ENCODE results near the gene GBA2.

The GBA2 gene

GRCh38 chr9:35738924-35739323, 10.1 kb downstream of the GBA2 start:
- H3K9me3 Mint-ChIP-seq = no peaks in the 10 kb centered on the region
- H3K27me3 Mint-ChIP-seq = no peaks in the 10 kb centered on the region
- ATAC-seq (ENCODE audit: low read depth) (no peak), DNase-seq (ENCODE audit: low spot score in 2 of 2) (no peak)
- peaks cover 37% of the 10 kb centered on the region for H3K36me3 Mint-ChIP-seq
- H3K4me1 Mint-ChIP-seq = peaks cover 13% of the 10 kb centered on the region
- H3K4me3 Mint-ChIP-seq = no peak overlapping the region
- no peak overlapping the region for H3K27ac Mint-ChIP-seq

- H3K36me3 Mint-ChIP-seq = peaks cover 33% of the 10 kb centered on the region
- DNase-seq (ENCODE audit: low spot score in 2 of 2) = no peak
- peaks cover 10% of the 10 kb centered on the region for H3K4me1 Mint-ChIP-seq
- no peaks in the 10 kb centered on the region for H3K27me3 Mint-ChIP-seq
- H3K27ac Mint-ChIP-seq = peak overlapping the region; percentile 42
- no peak for ATAC-seq (ENCODE audit: low read depth)
- H3K9me3 Mint-ChIP-seq = no peaks in the 10 kb centered on the region
- H3K4me3 Mint-ChIP-seq = no peak overlapping the region
Measured at GRCh38 chr9:35738186-35738585, 10.8 kb downstream of the GBA2 start.

DNA sequence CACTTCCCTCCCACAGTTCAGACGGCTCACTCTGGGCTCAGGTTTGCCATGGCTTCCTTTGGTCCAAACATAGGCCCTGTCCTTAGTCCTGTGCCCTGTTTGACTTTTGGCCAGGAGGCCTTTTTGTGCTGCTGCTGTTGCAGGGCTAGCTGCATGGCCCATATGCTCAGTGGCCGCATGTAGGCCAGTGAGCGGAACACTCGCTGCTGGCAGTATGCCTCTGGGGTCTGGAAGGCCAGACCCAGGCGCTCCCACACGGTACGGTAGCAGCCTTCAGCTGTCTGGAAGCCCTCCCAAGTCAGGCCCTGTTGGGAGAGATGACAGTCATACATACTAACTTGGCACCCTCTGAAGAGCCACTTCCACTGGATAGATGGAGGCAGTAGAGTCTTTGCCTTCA, 11.9 kb downstream of the GBA2 start:
- ATAC-seq (ENCODE audit: low read depth) = no peak
- Mint-ChIP-seq H3K9me3 (no peaks in the 10 kb centered on the region), H3K4me3 (no peak overlapping the region), H3K27ac (peak overlapping the region; percentile 57), H3K4me1 (peaks cover 14% of the 10 kb centered on the region), H3K36me3 (peaks cover 26% of the 10 kb centered on the region), H3K27me3 (no peaks in the 10 kb centered on the region)
- DNase-seq (ENCODE audit: low spot score in 2 of 2) = no peak

- Mint-ChIP-seq H3K36me3 (peaks cover 22% of the 10 kb centered on the region), H3K4me3 (no peak overlapping the region), H3K4me1 (peaks cover 18% of the 10 kb centered on the region), H3K9me3 (no peaks in the 10 kb centered on the region), H3K27me3 (no peaks in the 10 kb centered on the region), H3K27ac (no peak overlapping the region)
- DNase-seq (ENCODE audit: low spot score in 2 of 2) (peak; percentile 59 to 67), ATAC-seq (ENCODE audit: low read depth) (no peak)
Measured at GRCh38 chr9:35736201-35736633, 12.8 kb downstream of the GBA2 start.

DNA sequence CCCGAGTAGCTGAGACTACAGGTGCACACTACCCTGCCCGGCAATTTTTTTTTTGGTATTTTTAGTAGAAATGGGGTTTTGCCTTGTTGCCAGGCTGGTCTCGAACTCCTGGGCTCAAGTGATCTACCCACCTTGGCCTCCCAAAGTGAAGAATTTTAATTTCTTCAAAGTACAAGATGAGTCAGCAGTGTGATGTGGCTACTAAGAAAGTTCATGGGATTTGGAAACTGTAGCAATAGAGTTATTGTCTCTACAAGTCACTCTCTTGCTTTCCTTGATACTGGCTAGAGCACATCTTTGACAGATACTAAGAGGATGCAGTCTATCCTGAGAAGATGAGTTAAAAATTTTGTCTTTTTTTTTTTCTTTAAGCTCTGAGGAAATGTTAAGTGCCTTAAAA, 14.9 kb downstream of the GBA2 start:
- Mint-ChIP-seq H3K4me3 (no peak overlapping the region), H3K36me3 (peaks cover 18% of the 10 kb centered on the region), H3K27me3 (no peaks in the 10 kb centered on the region), H3K9me3 (no peaks in the 10 kb centered on the region), H3K27ac (no peak overlapping the region), H3K4me1 (peaks cover 21% of the 10 kb centered on the region)
- DNase-seq (ENCODE audit: low spot score in 2 of 2) (no peak), ATAC-seq (ENCODE audit: low read depth) (no peak)

DNA sequence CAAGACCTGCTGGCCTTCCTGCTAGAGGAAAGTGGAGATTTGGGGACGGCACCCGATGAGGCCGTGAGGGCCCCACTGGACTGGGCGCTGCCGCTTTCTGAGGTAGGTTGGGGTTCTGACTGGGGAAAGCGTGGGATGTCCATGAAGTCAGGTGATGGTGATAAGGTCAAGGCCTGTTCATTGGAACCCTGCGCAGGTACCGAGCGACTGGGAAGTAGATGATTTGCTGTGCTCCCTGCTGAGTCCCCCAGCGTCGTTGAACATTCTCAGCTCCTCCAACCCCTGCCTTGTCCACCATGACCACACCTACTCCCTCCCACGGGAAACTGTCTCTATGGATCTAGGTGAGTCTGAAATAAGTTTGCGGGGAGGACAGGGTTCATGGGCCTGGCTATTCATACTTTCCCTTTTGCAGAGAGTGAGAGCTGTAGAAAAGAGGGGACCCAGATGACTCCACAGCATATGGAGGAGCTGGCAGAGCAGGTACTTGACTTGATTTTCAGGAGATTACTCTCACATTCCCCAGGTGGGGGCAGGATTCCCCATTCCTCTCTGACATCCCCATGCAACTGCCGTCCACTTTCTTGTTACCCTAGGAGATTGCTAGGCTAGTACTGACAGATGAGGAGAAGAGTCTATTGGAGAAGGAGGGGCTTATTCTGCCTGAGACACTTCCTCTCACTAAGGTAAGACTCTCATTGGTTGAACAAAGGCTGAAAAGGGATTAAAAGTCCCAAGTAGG, 16.1 kb downstream of the GBA2 start:
- peaks cover 10% of the 10 kb centered on the region for H3K36me3 Mint-ChIP-seq
- H3K27me3 Mint-ChIP-seq = no peaks in the 10 kb centered on the region
- H3K27ac Mint-ChIP-seq = peak overlapping the region; percentile 89
- no peaks in the 10 kb centered on the region for H3K9me3 Mint-ChIP-seq
- ATAC-seq (ENCODE audit: low read depth) (no peak), DNase-seq (ENCODE audit: low spot score in 2 of 2) (no peak)
- peak overlapping the region; percentile 95 for H3K4me3 Mint-ChIP-seq
- H3K4me1 Mint-ChIP-seq = peaks cover 18% of the 10 kb centered on the region

GRCh38 chr9:35732185-35732799, 16.7 kb downstream of the GBA2 start, which contains the start of the genes CREB3 and TLN1:
TSS of gene CREB3 (plus strand) at chr9:35732666. CDS start at chr9:35732773, 107 bp downstream.
TSS of gene TLN1 (minus strand) at chr9:35732195. CDS start at chr9:35725694, 6,501 bp downstream.
- Mint-ChIP-seq H3K4me3 (peak within 1 kb of the TSS; percentile 95), H3K4me1 (peaks cover 15% of the 10 kb centered on the region), H3K36me3 (peaks cover 8% of the 10 kb centered on the region), H3K27me3 (no peaks in the 10 kb centered on the region), H3K27ac (peak within 1 kb of the TSS; percentile 89), H3K9me3 (no peaks in the 10 kb centered on the region)
- DNase-seq (ENCODE audit: low spot score in 2 of 2) (peak; percentile 93 to 96), ATAC-seq (ENCODE audit: low read depth) (peak; percentile 87)

- DNase-seq (ENCODE audit: low spot score in 2 of 2) = no peak
- peaks cover 8% of the 10 kb centered on the region for H3K36me3 Mint-ChIP-seq
Measured at GRCh38 chr9:35731415-35732184, 17.4 kb downstream of the GBA2 start.

DNA sequence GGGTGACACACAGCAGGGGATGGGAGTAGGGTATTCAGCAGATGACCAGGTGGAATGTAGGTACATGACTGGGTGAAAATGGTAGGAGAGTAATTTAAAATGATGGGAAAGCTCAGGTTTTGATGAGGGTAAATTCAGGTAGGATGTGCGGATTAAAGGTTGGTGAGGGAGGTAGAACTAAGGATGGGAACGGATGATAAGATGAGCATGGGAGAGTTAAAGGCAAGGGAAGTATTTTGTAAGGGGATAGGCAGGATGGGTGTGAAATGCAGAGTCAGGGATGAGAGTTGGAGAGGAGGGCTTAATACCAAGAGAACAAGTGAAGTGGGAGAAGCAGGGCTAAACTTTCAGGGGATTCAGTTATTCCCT, 18.6 kb downstream of the GBA2 start:
- H3K36me3 Mint-ChIP-seq = peaks cover 7% of the 10 kb centered on the region
- DNase-seq (ENCODE audit: low spot score in 2 of 2) = no peak
- H3K4me3 Mint-ChIP-seq = no peak overlapping the region
- no peak overlapping the region for H3K27ac Mint-ChIP-seq
- H3K27me3 Mint-ChIP-seq = no peaks in the 10 kb centered on the region
- peaks cover 15% of the 10 kb centered on the region for H3K4me1 Mint-ChIP-seq
- ATAC-seq (ENCODE audit: low read depth) = no peak
- H3K9me3 Mint-ChIP-seq = no peaks in the 10 kb centered on the region

More at GRCh38 chr9:35731415-35732184, 17.4 kb downstream of the GBA2 start:
- Mint-ChIP-seq H3K4me3 (peak overlapping the region; percentile 95), H3K4me1 (peaks cover 14% of the 10 kb centered on the region), H3K9me3 (no peaks in the 10 kb centered on the region), H3K27me3 (no peaks in the 10 kb centered on the region), H3K27ac (peak overlapping the region; percentile 89)
- no peak for ATAC-seq (ENCODE audit: low read depth)

- Mint-ChIP-seq H3K4me3 (no peak overlapping the region), H3K36me3 (peaks cover 4% of the 10 kb centered on the region), H3K27ac (no peak overlapping the region), H3K9me3 (no peaks in the 10 kb centered on the region), H3K27me3 (no peaks in the 10 kb centered on the region), H3K4me1 (peaks cover 16% of the 10 kb centered on the region)
- ATAC-seq (ENCODE audit: low read depth) (no peak), DNase-seq (ENCODE audit: low spot score in 2 of 2) (no peak)
Measured at GRCh38 chr9:35729700-35730485, 19.1 kb downstream of the GBA2 start.

GRCh38 chr9:35729101-35729500, 19.9 kb downstream of the GBA2 start:
- Mint-ChIP-seq H3K9me3 (no peaks in the 10 kb centered on the region), H3K27me3 (no peaks in the 10 kb centered on the region), H3K36me3 (peaks cover 9% of the 10 kb centered on the region)

DNA sequence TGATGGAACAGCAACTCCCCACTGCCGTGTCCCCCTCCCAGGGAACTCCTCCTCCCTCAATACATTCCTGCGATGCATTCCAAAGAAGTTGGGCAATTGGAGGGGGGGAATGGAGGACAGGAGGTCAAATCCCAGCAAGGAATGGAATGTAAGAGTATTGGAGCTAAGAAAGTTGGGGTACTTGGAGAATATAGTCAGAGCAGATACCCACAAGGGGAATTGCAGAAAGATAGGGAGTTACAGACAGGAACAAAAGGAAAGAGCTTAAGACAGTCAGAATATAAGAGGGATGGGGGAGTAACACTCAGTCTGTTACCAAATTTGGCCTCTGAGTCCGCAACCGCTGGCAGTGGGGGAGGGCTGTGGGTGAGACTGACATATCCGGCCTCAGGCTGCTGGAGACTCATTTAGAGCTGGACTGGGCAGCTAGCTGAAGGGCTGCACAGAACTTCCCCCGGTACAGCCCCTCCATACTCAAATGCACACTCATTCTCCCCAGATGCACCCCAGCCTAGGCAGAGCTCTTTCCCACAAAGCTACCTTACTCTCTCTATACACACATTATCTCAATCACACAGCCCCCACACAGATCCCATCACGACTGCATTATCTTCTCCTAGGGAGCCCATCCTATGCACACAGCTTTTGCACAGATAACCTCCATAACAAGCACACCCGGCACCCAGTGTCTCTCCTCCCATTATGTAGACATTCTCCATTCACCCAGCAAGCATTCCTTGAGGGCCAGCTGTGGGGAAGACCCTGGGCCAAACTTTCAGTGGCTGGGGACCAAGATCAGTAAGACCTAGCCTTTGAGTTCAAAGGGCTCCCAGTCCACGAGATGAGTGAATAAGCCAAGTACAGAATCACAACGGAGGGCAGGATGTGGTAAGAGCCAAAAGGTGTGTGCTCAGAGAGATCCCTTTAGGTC, 20.7 kb downstream of the GBA2 start:
- Mint-ChIP-seq H3K4me1 (peaks cover 18% of the 10 kb centered on the region), H3K27me3 (no peaks in the 10 kb centered on the region), H3K9me3 (no peaks in the 10 kb centered on the region), H3K36me3 (peaks cover 9% of the 10 kb centered on the region), H3K4me3 (no peak overlapping the region), H3K27ac (no peak overlapping the region)
- ATAC-seq (ENCODE audit: low read depth) (no peak), DNase-seq (ENCODE audit: low spot score in 2 of 2) (no peak)

More at GRCh38 chr9:35729101-35729500, 19.9 kb downstream of the GBA2 start:
- Mint-ChIP-seq H3K4me1 (peaks cover 18% of the 10 kb centered on the region), H3K4me3 (no peak overlapping the region), H3K27ac (no peak overlapping the region)
- no peak for ATAC-seq (ENCODE audit: low read depth)
- DNase-seq (ENCODE audit: low spot score in 2 of 2) = no peak

- Mint-ChIP-seq H3K9me3 (no peaks in the 10 kb centered on the region), H3K36me3 (peaks cover 11% of the 10 kb centered on the region), H3K4me1 (peaks cover 13% of the 10 kb centered on the region), H3K4me3 (no peak overlapping the region), H3K27me3 (no peaks in the 10 kb centered on the region), H3K27ac (no peak overlapping the region)
- DNase-seq (ENCODE audit: low spot score in 2 of 2) (no peak), ATAC-seq (ENCODE audit: low read depth) (no peak)
Measured at GRCh38 chr9:35727676-35728040, 21.4 kb downstream of the GBA2 start.
